HG03064 (cell line): Measurements from ENCODE around the gene EEPD1.

Source experiments
- ATAC-seq: cut with Tn5 transposase; IDR thresholded peaks from one replicate; pipeline ENCODE4 v1.9.1; 2021; ENCODE audit warnings: low read depth; ENCODE audit not compliant: unreplicated experiment

The EEPD1 gene

DNA sequence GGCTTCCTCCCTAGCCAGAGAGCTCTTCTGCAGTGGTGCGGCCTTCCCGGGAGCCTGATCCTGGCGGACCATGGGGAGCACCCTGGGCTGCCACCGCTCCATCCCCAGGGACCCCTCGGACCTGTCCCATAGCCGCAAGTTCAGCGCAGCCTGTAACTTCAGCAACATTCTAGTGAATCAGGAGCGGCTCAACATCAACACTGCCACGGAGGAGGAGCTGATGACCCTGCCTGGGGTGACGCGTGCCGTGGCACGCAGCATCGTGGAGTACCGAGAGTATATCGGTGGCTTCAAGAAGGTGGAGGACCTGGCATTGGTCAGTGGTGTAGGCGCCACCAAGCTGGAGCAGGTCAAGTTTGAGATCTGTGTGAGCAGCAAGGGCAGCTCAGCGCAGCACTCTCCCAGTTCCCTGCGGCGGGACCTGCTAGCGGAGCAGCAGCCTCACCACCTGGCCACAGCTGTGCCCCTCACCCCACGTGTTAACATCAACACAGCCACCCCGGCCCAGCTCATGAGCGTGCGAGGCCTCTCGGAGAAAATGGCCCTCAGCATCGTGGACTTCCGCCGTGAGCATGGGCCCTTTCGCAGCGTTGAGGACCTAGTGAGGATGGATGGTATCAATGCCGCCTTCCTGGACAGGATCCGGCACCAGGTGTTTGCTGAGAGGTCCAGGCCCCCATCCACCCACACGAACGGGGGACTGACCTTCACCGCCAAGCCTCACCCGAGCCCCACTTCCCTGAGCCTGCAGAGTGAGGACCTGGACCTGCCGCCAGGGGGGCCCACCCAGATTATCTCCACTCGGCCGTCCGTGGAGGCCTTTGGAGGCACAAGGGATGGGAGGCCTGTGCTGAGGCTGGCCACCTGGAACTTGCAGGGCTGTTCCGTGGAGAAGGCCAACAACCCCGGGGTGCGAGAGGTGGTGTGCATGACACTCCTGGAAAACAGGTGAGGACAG is 1.5 kb downstream of the EEPD1 start:
- ATAC-seq, result no peak

- ATAC-seq, result no peak
These were observed 2.8 kb downstream of the EEPD1 start for GRCh38 chr7:36155811-36156361.

- ATAC-seq, result no peak
These were observed 4.7 kb downstream of the EEPD1 start for GRCh38 chr7:36157527-36158320.

- ATAC-seq, result no peak
These were observed 5.2 kb downstream of the EEPD1 start for GRCh38 chr7:36158321-36158605.

DNA sequence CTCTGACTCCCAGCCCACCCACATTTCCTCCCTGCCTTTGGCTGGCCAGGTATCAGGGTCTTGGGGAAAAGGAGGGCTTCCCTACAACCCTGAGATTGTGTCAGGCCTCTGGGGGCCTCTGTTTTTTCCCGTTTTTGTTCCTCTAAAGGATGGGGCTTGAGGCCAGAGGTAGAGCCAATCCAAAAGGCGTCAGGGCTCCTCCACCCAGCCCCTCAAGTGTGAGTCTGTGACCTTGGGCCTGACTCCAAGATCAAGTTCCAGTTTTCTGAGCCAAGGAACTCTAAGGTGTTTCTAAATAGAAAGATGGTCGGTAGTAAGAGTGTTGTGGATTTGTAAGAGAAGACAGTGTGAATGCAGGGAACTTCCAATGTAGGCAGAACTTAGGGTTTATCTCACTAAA is 6.6 kb downstream of the EEPD1 start:
- no peak for ATAC-seq

DNA sequence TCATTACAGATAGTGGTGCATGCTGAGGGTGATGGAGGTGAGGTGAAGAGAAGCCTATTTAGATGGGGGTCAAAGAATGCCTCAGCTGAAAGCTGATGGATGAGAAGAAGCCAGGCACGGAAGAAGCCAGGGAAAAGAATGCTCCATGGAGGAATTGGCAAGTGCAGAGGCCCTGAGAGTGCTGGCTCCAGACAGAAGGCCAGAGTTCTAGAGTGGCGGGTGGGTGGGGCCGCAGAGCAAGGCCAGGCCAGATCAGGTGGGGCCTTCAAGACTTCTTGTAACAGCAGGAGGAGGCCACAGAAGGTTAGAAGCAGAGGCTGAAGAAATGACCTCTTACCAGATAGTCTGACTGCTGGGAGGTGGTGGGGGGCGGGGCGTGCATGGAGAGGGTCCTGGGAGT is 7.3 kb downstream of the EEPD1 start:
- no peak for ATAC-seq

DNA sequence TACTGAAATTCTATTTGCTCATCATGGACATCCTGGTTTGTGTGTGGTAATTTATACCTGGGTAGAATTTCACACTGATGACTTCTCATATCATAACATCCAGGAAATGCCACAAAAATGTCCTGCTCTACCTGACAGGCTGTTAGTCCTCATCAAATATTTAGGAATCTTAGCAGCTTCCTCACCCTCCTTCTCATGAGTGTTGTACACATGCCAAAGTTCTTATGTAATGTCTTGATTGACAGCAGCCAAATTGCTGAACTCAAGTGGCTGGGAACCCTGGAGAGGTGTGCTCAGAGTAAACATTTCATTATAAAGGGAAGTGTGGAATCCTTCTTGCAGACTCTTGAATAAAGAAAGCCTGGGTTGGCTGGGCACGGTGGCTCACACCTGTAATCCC is 8.9 kb downstream of the EEPD1 start:
- no peak for ATAC-seq

DNA sequence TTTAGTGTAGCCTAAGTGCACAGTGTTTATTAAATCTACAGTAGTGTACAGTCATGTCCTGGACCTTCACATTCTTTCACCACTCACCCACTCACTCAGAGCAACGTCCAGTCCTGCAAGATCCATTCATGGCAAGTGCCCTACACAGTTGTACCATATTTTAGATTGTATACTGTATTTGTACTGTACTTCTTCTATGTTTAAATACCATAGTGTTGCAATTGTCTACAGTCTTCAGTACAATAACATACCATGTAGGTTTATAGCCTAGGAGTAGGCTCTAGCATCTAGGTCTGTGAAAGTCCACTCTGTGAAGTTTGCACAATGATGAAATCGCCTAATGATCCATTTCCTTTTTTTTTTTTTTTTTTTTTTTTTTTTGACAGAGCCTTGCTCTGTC is 12.0 kb downstream of the EEPD1 start:
- ATAC-seq, result no peak

GRCh38 chr7:36165802-36166201 is 12.7 kb downstream of the EEPD1 start:
- no peak for ATAC-seq

DNA sequence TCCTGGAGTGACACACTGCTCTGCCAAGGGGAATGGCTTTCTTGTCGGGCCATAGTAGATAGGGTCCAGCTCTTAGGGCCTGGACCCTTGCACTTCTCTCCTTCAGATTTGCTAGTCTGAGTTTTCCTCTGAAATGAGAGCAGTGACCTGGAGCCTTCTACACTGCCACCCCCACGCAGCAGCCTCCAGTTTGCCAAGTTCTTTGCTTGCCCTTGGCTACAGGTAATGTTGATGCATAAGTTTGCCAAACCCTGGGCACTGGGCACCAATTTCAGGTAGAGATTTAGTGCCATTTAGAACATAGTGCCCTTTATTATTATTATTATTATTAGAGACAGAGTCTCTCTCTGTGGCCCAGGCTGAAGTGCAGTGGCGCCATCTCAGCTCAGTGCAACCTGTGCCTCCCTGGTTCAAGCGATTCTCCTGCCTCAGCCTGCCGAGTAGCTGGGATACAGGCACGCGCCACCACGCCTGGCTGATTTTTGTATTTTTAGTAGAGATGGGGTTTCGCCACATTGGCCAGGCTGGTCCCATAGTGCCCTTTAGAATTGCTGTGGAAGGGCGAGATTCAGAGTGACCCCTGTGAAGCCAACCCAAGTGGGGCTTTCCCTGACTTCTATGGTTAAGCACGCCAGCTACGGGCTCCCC is 14.5 kb downstream of the EEPD1 start:
- ATAC-seq, result no peak

- no peak for ATAC-seq
These were observed 18.4 kb downstream of the EEPD1 start for GRCh38 chr7:36171503-36171902.

GRCh38 chr7:36175886-36176285 is 22.8 kb downstream of the EEPD1 start:
- ATAC-seq, result no peak

- ATAC-seq, result no peak
These were observed 23.6 kb downstream of the EEPD1 start for GRCh38 chr7:36176697-36177096.

GRCh38 chr7:36180121-36180520 is 27.1 kb downstream of the EEPD1 start:
- ATAC-seq, result no peak

GRCh38 chr7:36181668-36182067 is 28.6 kb downstream of the EEPD1 start:
- ATAC-seq, result no peak

DNA sequence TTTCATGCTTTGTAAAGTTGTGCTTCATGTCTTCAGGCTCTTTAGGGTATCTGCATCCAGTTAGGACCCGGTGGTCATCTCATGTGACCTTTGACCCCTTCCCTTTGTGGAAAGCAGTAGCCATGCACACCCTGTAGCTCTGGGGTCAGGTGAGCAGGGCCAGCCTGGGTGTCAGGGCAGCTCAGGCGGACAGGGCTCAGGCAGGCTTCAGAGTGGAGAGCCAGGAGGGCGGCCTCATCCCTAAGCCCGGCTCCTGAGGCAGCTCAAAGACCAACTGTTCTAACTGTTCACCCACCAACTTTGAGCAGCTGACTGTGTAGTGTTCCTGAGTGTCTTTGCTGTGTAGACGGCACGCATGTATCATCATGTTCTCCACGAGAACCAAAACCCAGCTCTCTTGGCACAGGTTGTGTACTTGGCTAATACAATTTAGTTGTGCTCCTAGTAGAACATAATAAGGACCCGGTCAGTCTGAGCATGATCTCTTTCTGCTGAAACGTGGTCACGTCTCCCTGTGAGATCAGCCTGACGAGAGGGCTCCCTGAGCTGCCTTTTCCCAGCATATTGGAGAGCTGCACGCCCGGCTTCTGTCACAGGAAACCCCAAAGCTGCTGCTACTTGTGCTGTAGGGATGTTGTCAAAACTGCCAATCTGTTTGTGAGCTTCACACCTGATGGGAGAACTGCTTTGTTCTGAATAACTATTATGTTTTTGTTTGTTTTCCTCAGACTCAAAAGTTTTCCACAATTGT is 30.0 kb downstream of the EEPD1 start:
- no peak for ATAC-seq

- ATAC-seq, result no peak
These were observed 32.0 kb downstream of the EEPD1 start for GRCh38 chr7:36185092-36185491.

DNA sequence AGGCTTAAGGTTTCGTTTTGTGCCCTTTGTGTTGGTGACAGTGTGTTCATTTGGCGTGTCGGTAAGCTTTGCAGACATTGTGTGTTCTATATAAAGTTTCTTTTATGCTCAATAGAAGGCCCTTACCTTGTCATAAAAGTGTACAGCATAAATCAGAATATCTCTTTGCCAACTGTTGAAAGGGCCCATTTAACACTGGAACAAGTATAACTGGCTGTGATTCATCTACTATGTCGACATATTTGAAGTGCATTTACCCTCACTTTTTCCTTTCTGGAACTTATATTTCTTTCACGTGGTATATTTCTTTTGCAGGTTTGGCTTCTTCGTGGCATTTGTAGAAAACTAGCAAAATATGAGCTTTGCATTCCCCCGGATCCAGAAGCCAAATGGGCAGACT is 32.7 kb downstream of the EEPD1 start:
- ATAC-seq, result no peak

DNA sequence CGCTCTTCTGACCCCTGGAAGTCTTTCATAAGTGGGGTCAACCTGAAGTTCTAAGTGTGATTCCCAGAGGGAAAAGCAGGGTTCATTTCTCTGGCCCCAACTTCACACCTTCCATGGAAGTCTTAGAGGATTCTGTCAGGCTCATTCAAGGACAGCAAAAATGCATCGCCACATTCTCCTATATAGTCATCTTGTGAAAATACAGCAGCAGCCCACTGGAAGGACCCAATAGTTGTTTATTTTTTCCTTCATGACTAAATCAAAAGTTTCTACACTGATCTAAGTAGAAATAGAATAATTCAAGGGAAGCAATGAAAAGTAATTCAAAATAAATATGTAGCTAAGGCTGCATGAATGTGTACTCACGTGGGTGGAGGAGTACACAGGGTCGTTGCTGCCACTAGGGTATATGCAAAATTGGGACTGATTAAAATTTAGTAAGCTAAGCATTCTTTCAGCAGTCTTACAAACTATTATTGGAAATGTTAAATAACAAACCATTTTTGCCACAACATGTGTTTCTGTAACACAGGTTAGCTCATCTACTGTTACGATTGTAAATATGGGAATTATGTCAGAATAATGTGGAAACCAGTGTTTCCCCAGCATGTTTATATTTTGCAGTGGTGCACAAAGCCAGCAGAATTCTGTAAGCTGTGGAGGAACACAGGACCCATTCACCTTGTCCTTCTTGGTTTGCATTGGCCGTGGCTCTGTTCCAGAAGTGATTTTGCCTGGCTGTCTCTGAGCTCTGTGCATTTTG is 33.5 kb downstream of the EEPD1 start:
- no peak for ATAC-seq

- no peak for ATAC-seq
These were observed 35.2 kb downstream of the EEPD1 start for GRCh38 chr7:36188266-36188665.
